IMR-90 (cell line): Measurements from ENCODE around the gene DGLUCY. TPM values are rescaled to one million over a fixed set of nuclear protein-coding genes. Genes with fewer than 3 reads are reported as not detected.

Experiments
- ATAC-seq: fragments of 200-7000 bp; cut with Tn5 transposase; 2 replicates; pipeline ENCODE4 v1.9.1; 2020; ENCODE audit warnings: low read depth, mild to moderate bottlenecking, moderate library complexity
- BruUV-seq: library from RNA; stranded (reverse); fragments of 400-500 nt; replicated peaks from 2 replicates; lab custom pipeline; 2021; lab: Mats Ljungman, UMichigan
- CTCF ChIA-PET: fragments of 300-600 bp; formaldehyde crosslinking; extraction: SDS; loops from one replicate; lab custom pipeline; 2021; ENCODE audit warnings: antibody characterized with exemption; lab: Yijun Ruan, JAX
- POLR2A ChIA-PET: fragments of 300-600 bp; sonication (Branson Sonifier 250); formaldehyde crosslinking; loops from one replicate; lab custom pipeline; 2022; ENCODE audit warnings: antibody characterized with exemption; ENCODE audit not compliant: unreplicated experiment; lab: Charles Lee
- DNase-seq: peaks from one replicate; pipeline ENCODE4 v3.0.0; 2013
- H2AFZ ChIP-seq: replicated peaks from 2 replicates; pipeline ENCODE3; 2013; ENCODE audit warnings: low read length, mild to moderate bottlenecking; ENCODE audit not compliant: poor library complexity
- H2AK5ac ChIP-seq: 2 replicates; pipeline ENCODE4 v1.6.1; 2013; ENCODE audit warnings: low read depth, low read length, inconsistent platforms
- H2AK9ac ChIP-seq: replicated peaks from 2 replicates; pipeline ENCODE3; 2013; ENCODE audit warnings: mild to moderate bottlenecking, low read depth, low read length, moderate library complexity; ENCODE audit not compliant: poor library complexity
- H2BK120ac ChIP-seq: 2 replicates; pipeline ENCODE4 v1.6.1; 2013; ENCODE audit warnings: low read depth, low read length, inconsistent platforms
- H2BK15ac ChIP-seq: 3 replicates; pipeline ENCODE4 v1.6.1; 2013; ENCODE audit warnings: low read depth, low read length, inconsistent platforms
- H2BK20ac ChIP-seq: 2 replicates; pipeline ENCODE4 v1.6.1; 2013; ENCODE audit warnings: low read depth, mild to moderate bottlenecking, inconsistent platforms, low read length, moderate library complexity
- H2BK5ac ChIP-seq: 2 replicates; pipeline ENCODE4 v1.6.1; 2013; ENCODE audit warnings: mild to moderate bottlenecking, low read depth, low read length, inconsistent platforms; ENCODE audit not compliant: poor library complexity, severe bottlenecking
- H3K14ac ChIP-seq: replicated peaks from 2 replicates; pipeline ENCODE4 v1.6.1; 2013; ENCODE audit warnings: low read depth, low read length, inconsistent platforms
- H3K18ac ChIP-seq: 2 replicates; pipeline ENCODE4 v1.6.1; 2013; ENCODE audit warnings: low read depth, low read length, control low read depth
- H3K23ac ChIP-seq: 2 replicates; pipeline ENCODE4 v1.6.1; 2013; ENCODE audit warnings: low read depth, low read length, inconsistent platforms
- H3K27ac ChIP-seq: 2 replicates; pipeline ENCODE4 v1.5.1; 2013; ENCODE audit warnings: mild to moderate bottlenecking, control low read depth, low read length; ENCODE audit not compliant: insufficient read depth
- H3K27me3 ChIP-seq: 2 replicates; pipeline ENCODE4 v1.6.1; 2013; ENCODE audit warnings: low read length; ENCODE audit not compliant: control insufficient read depth, insufficient read depth
- H3K36me3 ChIP-seq: 2 replicates; pipeline ENCODE4 v1.6.1; 2013; ENCODE audit warnings: low read length, mixed read lengths; ENCODE audit not compliant: control insufficient read depth, insufficient read depth
- H3K4ac ChIP-seq: 2 replicates; pipeline ENCODE4 v1.6.1; 2013; ENCODE audit warnings: low read depth, low read length, inconsistent platforms
- H3K4me1 ChIP-seq: 2 replicates; pipeline ENCODE4 v1.6.1; 2013; ENCODE audit warnings: low read length, mixed read lengths; ENCODE audit not compliant: control insufficient read depth, insufficient read depth
- H3K4me2 ChIP-seq: 2 replicates; pipeline ENCODE4 v1.6.1; 2013; ENCODE audit warnings: low read depth, mild to moderate bottlenecking, control low read depth, low read length, moderate library complexity
- H3K4me3 ChIP-seq: 2 replicates; pipeline ENCODE4 v1.5.1; 2013; ENCODE audit warnings: low read depth, mild to moderate bottlenecking, control low read depth, low read length, moderate library complexity; ENCODE audit not compliant: insufficient read depth
- H3K56ac ChIP-seq: 2 replicates; pipeline ENCODE4 v1.6.1; 2013; ENCODE audit warnings: low read length, inconsistent platforms; ENCODE audit not compliant: insufficient read depth; ENCODE audit errors: extremely low read depth
- H3K79me1 ChIP-seq, 2 experiments: 2 replicates each; pipeline ENCODE4 v1.6.1; 2013; ENCODE audit warnings: low read length in 2 of 2, inconsistent platforms in 1 of 2, low read depth in 1 of 2
- H3K9ac ChIP-seq: 2 replicates; pipeline ENCODE4 v1.6.1; 2013; ENCODE audit warnings: low read depth, low read length, control low read depth
- H3K9me1 ChIP-seq: 2 replicates; pipeline ENCODE4 v1.6.1; 2013; ENCODE audit warnings: low read length, inconsistent platforms; ENCODE audit not compliant: insufficient read depth
- H3K9me3 ChIP-seq: 2 replicates; pipeline ENCODE4 v1.6.1; 2013; ENCODE audit warnings: low read length; ENCODE audit not compliant: control insufficient read depth, insufficient read depth
- H4K20me1 ChIP-seq: 2 replicates; pipeline ENCODE4 v1.6.1; 2013; ENCODE audit warnings: low read length, inconsistent platforms; ENCODE audit not compliant: insufficient read depth
- H4K5ac ChIP-seq: 2 replicates; pipeline ENCODE4 v1.6.1; 2013; ENCODE audit warnings: mild to moderate bottlenecking, low read depth, low read length, control low read depth
- H4K8ac ChIP-seq, 2 experiments: 2 replicates each; pipeline ENCODE4 v1.6.1; 2013; ENCODE audit warnings: low read depth in 2 of 2, low read length in 2 of 2, control low read depth in 1 of 2, inconsistent platforms in 1 of 2
- H4K91ac ChIP-seq: 2 replicates; pipeline ENCODE4 v1.6.1; 2013; ENCODE audit warnings: low read depth, low read length, inconsistent platforms; ENCODE audit not compliant: insufficient read depth
- BHLHE40 ChIP-seq: fragments of 150-350 bp; IDR thresholded peaks from 2 replicates; pipeline ENCODE4 v1.6.1; 2016; ENCODE audit warnings: mild to moderate bottlenecking, low read depth, low read length
- CEBPB ChIP-seq: IDR thresholded peaks from 2 replicates; pipeline ENCODE4 v1.6.1; 2012; ENCODE audit warnings: low read depth, low read length, improper control_type of control experiment
- CHD1 ChIP-seq: IDR thresholded peaks from 2 replicates; pipeline ENCODE4 v1.6.1; 2012; ENCODE audit warnings: low read depth, low read length, improper control_type of control experiment
- CTCF ChIP-seq: conservative IDR thresholded peaks from 2 replicates; pipeline ENCODE4 v1.5.1; 2012; ENCODE audit warnings: mild to moderate bottlenecking, low read depth, low read length, improper control_type of control experiment
- ELK1 ChIP-seq: fragments of 150-350 bp; IDR thresholded peaks from 2 replicates; pipeline ENCODE4 v1.6.1; 2016; ENCODE audit warnings: low read depth, mild to moderate bottlenecking, low read length, moderate library complexity, borderline replicate concordance
- FOS ChIP-seq: fragments of 150-350 bp; IDR thresholded peaks from 2 replicates; pipeline ENCODE4 v1.6.1; 2016; ENCODE audit warnings: low read depth, low read length
- MAFK ChIP-seq: IDR thresholded peaks from 2 replicates; pipeline ENCODE4 v1.6.1; 2012; ENCODE audit warnings: low read depth, low read length, improper control_type of control experiment
- MAZ ChIP-seq: IDR thresholded peaks from 2 replicates; pipeline ENCODE4 v1.6.1; 2012; ENCODE audit warnings: low read depth, mild to moderate bottlenecking, low read length, improper control_type of control experiment, moderate library complexity, borderline replicate concordance
- MXI1 ChIP-seq: IDR thresholded peaks from 2 replicates; pipeline ENCODE4 v1.6.1; 2012; ENCODE audit warnings: low read depth, mild to moderate bottlenecking, low read length, moderate library complexity, borderline replicate concordance
- NFE2L2 ChIP-seq: fragments of 150-350 bp; IDR thresholded peaks from 2 replicates; pipeline ENCODE4 v1.6.1; 2016; ENCODE audit warnings: low read depth, mild to moderate bottlenecking, low read length
- POLR2A ChIP-seq: IDR thresholded peaks from 2 replicates; pipeline ENCODE4 v1.6.1; 2012; ENCODE audit warnings: mild to moderate bottlenecking, low read depth, low read length
- RAD21 ChIP-seq: IDR thresholded peaks from 2 replicates; pipeline ENCODE4 v1.6.1; 2012; ENCODE audit warnings: low read length, improper control_type of control experiment
- RCOR1 ChIP-seq: IDR thresholded peaks from 2 replicates; pipeline ENCODE4 v1.6.1; 2012; ENCODE audit warnings: mild to moderate bottlenecking, low read length, improper control_type of control experiment; ENCODE audit not compliant: insufficient replicate concordance
- RFX5 ChIP-seq: IDR thresholded peaks from 2 replicates; pipeline ENCODE4 v1.8.0; 2012; ENCODE audit warnings: low read depth, mild to moderate bottlenecking, low read length, moderate library complexity
- SMC3 ChIP-seq: fragments of 150-350 bp; IDR thresholded peaks from 2 replicates; pipeline ENCODE4 v1.6.1; 2016; ENCODE audit warnings: low read depth, mild to moderate bottlenecking, antibody characterized with exemption, low read length, moderate library complexity
- USF2 ChIP-seq: fragments of 150-350 bp; IDR thresholded peaks from 2 replicates; pipeline ENCODE4 v1.6.1; 2017; ENCODE audit warnings: mild to moderate bottlenecking, antibody characterized with exemption, low read length, low read depth
- WGBS, 2 experiments: methylation state at CpG; one replicate each; pipeline versions ENCODE4 v1.1.5 to v1.1.7; 2013; ENCODE audit warnings: missing lambda C conversion rate in 2 of 2; ENCODE audit not compliant: insufficient read length in 1 of 2; ENCODE audit errors: extremely low coverage in 2 of 2; 5-methylcytosine and 5-hydroxymethylcytosine counted together
- dilution Hi-C: fragments of 300-500 bp; cut with HindIII; formaldehyde crosslinking; loops from one replicate; pipeline ENCODE4 v1.14.3; 2018; ENCODE audit warnings: low sequenced_read_pairs; ENCODE audit not compliant: unreplicated experiment
- in situ Hi-C: fragments of 300-500 bp; cut with MboI; formaldehyde crosslinking; loops from 3 replicates; pipeline ENCODE4 v1.14.3; 2019; ENCODE audit warnings: low sequenced_read_pairs, inconsistent platforms, mixed read lengths
- intact Hi-C: fragments of 100-400 bp; cut with micrococcal nuclease; formaldehyde crosslinking; loops from 2 replicates; pipeline ENCODE4 v1.10.0; 2022
- polyA plus RNA-seq, 3 experiments: library from polyadenylated mRNA; depleted of rRNA; stranded (reverse); fragments of >200 nt; gene quantifications; 2 replicates each; pipeline ENCODE4 v1.2.3, GENCODE V29; 2012; ENCODE audit warnings: low replicate concordance in 1 of 3
- total RNA-seq: library from RNA; depleted of rRNA; stranded (reverse); fragments of >200 nt; gene quantifications from 2 replicates; pipeline ENCODE4 v1.2.3, GENCODE V29; 2012

Gene DGLUCY
- total and polyA plus RNA-seq, 2 of the 4 experiments (the other 2 are of a cell fraction): 8.5 to 13.3 TPM

- Histone ChIP-seq H3K18ac (no peak overlapping the region), H3K56ac (no peak overlapping the region), H2AFZ (no peak overlapping the region), H2BK5ac (no peak overlapping the region), H4K5ac (no peak overlapping the region), H3K14ac (no peak overlapping the region), H3K9ac (no peak overlapping the region), H3K9me1 (no peaks in the 10 kb centered on the region), H3K23ac (no peak overlapping the region), H4K8ac (no peak overlapping the region), H3K9me3 (no peaks in the 10 kb centered on the region), H4K20me1 (no peaks in the 10 kb centered on the region), H3K36me3 (no peaks in the 10 kb centered on the region), H2AK9ac (no peak overlapping the region), H3K27ac (no peak overlapping the region), H3K4me3 (no peak overlapping the region), H3K4me1 (no peaks in the 10 kb centered on the region), H2BK120ac (no peak overlapping the region), H3K4me2 (no peak overlapping the region), H3K27me3 (no peaks in the 10 kb centered on the region; the same call in 1 of the 2 replicates), H4K91ac (no peak overlapping the region), H2AK5ac (no peak overlapping the region), H2BK20ac (no peak overlapping the region), H2BK15ac (no peak overlapping the region), H3K4ac (no peak overlapping the region), H3K79me1 (no peaks in the 10 kb centered on the region)
- dilution Hi-C loops: no loop called here
- TF ChIP-seq MAZ (no peak), USF2 (no peak), CHD1 (no peak), NFE2L2 (no peak), CTCF (no peak), MAFK (no peak), POLR2A (no peak), RAD21 (no peak), RCOR1 (no peak), MXI1 (no peak), FOS (no peak), RFX5 (no peak), CEBPB (no peak), ELK1 (no peak), SMC3 (no peak), BHLHE40 (no peak)
- no peak for ATAC-seq
- CTCF ChIA-PET: interaction anchor here (0.5 kb wide), 1 partner anchor 55 kb away, joined by 3 read pairs; no protein-coding TSS in a partner anchor
- intact Hi-C loops: no loop called here
- DNase-seq: no peak
- BruUV-seq: no TSS peak
- POLR2A ChIA-PET: interaction anchor here (0.6 kb wide), 2 partner anchors 9 to 16 kb away, joined by 3 to 5 read pairs; no protein-coding TSS in a partner anchor
- in situ Hi-C loops: no loop called here
- no CpG with 5 or more reads among the region's 3 CpGs for WGBS, 2 experiments
Measured at GRCh38 chr14:91082282-91082681, 31.6 kb upstream of the DGLUCY start.
